ENCODE measurements around the gene CCER1.

CCER1 gene

GRCh38 chr12:90924406-90924805 lies 30.6 kb downstream of the CCER1 start:
- H3K36me3 ChIP-seq (ENCODE audit: insufficient read depth, low read length), result no peaks in the 10 kb centered on the region
- H3K9ac ChIP-seq (ENCODE audit: low read depth, low read length, poor library complexity, severe bottlenecking), result no peak overlapping the region
- no peaks in the 10 kb centered on the region for H4K20me1 ChIP-seq (ENCODE audit: insufficient read depth, low read length, poor library complexity, severe bottlenecking)
- no peaks in the 10 kb centered on the region for H3K79me2 ChIP-seq (ENCODE audit: insufficient read depth, low read length)
- no peaks in the 10 kb centered on the region for H3F3A ChIP-seq (ENCODE audit: low read depth)
- TF ChIP-seq, protein P1, sequence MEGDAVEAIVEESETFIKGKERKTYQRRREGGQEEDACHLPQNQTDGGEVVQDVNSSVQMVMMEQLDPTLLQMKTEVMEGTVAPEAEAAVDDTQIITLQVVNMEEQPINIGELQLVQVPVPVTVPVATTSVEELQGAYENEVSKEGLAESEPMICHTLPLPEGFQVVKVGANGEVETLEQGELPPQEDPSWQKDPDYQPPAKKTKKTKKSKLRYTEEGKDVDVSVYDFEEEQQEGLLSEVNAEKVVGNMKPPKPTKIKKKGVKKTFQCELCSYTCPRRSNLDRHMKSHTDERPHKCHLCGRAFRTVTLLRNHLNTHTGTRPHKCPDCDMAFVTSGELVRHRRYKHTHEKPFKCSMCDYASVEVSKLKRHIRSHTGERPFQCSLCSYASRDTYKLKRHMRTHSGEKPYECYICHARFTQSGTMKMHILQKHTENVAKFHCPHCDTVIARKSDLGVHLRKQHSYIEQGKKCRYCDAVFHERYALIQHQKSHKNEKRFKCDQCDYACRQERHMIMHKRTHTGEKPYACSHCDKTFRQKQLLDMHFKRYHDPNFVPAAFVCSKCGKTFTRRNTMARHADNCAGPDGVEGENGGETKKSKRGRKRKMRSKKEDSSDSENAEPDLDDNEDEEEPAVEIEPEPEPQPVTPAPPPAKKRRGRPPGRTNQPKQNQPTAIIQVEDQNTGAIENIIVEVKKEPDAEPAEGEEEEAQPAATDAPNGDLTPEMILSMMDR (conservative IDR thresholded peaks at IDR 0.05; ENCODE audit: low read length), result no peak
- H3K9me2 ChIP-seq (replicated peaks; ENCODE audit: low read depth, low read length), result no peaks in the 10 kb centered on the region
- H3K4me2 ChIP-seq (ENCODE audit: low read depth, low read length, poor library complexity, severe bottlenecking), result no peak overlapping the region
- no peaks in the 10 kb centered on the region for H3K9me3 ChIP-seq (ENCODE audit: insufficient read depth, low read depth, low read length)
- no peaks in the 10 kb centered on the region for H3K27me3 ChIP-seq (ENCODE audit: insufficient read depth, low read length, poor library complexity, severe bottlenecking)
- H3K4me1 ChIP-seq (ENCODE audit: insufficient read depth, low read length, poor library complexity, severe bottlenecking), result no peaks in the 10 kb centered on the region
- H2AFZ ChIP-seq (ENCODE audit: low read length), result no peak overlapping the region
- no peak overlapping the region for H3K4me3 ChIP-seq (ENCODE audit: low read length, poor library complexity, severe bottlenecking)

DNA sequence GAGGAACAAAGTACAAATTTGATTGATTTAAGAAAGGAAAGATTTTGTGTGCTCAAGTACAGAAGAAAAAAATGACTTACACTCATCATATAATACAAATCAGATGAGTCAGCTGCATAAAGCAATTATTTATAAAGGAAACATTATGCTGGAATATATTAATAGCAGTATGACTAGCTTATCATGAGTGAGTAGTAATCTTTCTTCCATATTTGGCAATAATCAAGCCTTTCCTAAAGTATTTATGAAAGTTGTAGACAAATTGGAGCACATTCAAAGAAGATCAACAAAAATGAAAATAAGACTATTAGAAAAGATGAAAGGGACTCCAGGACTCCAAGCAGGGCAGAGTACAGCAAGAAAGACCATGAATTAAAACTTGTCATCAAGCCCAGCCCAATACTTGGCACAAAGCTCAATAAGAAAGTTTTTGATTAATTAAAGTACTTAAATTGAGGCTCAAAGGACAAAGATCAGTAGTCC lies 32.8 kb downstream of the CCER1 start:
- Histone ChIP-seq H3K79me2 (ENCODE audit: insufficient read depth, low read length) (no peaks in the 10 kb centered on the region), H3K27me3 (ENCODE audit: insufficient read depth, low read length, poor library complexity, severe bottlenecking) (no peaks in the 10 kb centered on the region), H2AFZ (ENCODE audit: low read length) (no peak overlapping the region), H3K4me2 (ENCODE audit: low read depth, low read length, poor library complexity, severe bottlenecking) (no peak overlapping the region), H3K4me3 (ENCODE audit: low read length, poor library complexity, severe bottlenecking) (no peak overlapping the region), H3K36me3 (ENCODE audit: insufficient read depth, low read length) (no peaks in the 10 kb centered on the region), H3K4me1 (ENCODE audit: insufficient read depth, low read length, poor library complexity, severe bottlenecking) (no peaks in the 10 kb centered on the region), H3K9me3 (ENCODE audit: insufficient read depth, low read depth, low read length) (no peaks in the 10 kb centered on the region), H3K9me2 (replicated peaks; ENCODE audit: low read depth, low read length) (no peaks in the 10 kb centered on the region), H3F3A (ENCODE audit: low read depth) (no peaks in the 10 kb centered on the region), H3K9ac (ENCODE audit: low read depth, low read length, poor library complexity, severe bottlenecking) (no peak overlapping the region), H4K20me1 (ENCODE audit: insufficient read depth, low read length, poor library complexity, severe bottlenecking) (no peaks in the 10 kb centered on the region)
- no peak for TF ChIP-seq EZH2phosphoT487 (IDR thresholded peaks at IDR 0.05; ENCODE audit: borderline replicate concordance)
- TF ChIP-seq, protein P1 (conservative IDR thresholded peaks at IDR 0.05; ENCODE audit: low read length), result no peak

DNA sequence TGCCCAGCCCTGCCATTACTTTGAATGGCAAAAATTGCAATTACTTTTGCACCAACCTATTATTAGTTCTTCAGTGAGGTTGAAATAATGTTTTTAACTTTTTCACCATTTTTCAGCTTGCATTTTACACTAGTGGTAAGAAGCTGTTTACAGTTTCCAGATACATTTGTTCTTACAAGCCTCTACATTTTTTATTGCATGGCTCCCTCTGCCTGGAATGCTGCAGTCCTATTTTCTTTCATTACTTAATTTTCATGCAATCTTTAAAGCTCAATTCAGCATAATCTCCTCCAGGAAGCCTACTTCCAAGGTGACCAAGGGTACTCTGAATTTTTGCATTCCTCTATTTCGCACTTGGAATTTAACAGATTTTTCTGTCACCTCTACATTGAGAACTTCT lies 33.4 kb downstream of the CCER1 start:
- Histone ChIP-seq H3K4me2 (ENCODE audit: low read depth, low read length, poor library complexity, severe bottlenecking) (no peak overlapping the region), H3K9me3 (ENCODE audit: insufficient read depth, low read depth, low read length) (no peaks in the 10 kb centered on the region)

More for the DNA sequence above, 33.4 kb downstream of the CCER1 start:
- H3K79me2 ChIP-seq (ENCODE audit: insufficient read depth, low read length), result no peaks in the 10 kb centered on the region
- H3K27me3 ChIP-seq (ENCODE audit: insufficient read depth, low read length, poor library complexity, severe bottlenecking), result no peaks in the 10 kb centered on the region
- no peaks in the 10 kb centered on the region for H3K9me2 ChIP-seq (replicated peaks; ENCODE audit: low read depth, low read length)
- no peaks in the 10 kb centered on the region for H4K20me1 ChIP-seq (ENCODE audit: insufficient read depth, low read length, poor library complexity, severe bottlenecking)
- H3K36me3 ChIP-seq (ENCODE audit: insufficient read depth, low read length), result no peaks in the 10 kb centered on the region
- H2AFZ ChIP-seq (ENCODE audit: low read length), result no peak overlapping the region
- H3K9ac ChIP-seq (ENCODE audit: low read depth, low read length, poor library complexity, severe bottlenecking), result no peak overlapping the region
- no peak for TF ChIP-seq EZH2phosphoT487 (IDR thresholded peaks at IDR 0.05; ENCODE audit: borderline replicate concordance)
- TF ChIP-seq, protein P1 (conservative IDR thresholded peaks at IDR 0.05; ENCODE audit: low read length), result no peak
- H3K4me1 ChIP-seq (ENCODE audit: insufficient read depth, low read length, poor library complexity, severe bottlenecking), result no peaks in the 10 kb centered on the region
- no peak overlapping the region for H3K4me3 ChIP-seq (ENCODE audit: low read length, poor library complexity, severe bottlenecking)
- H3F3A ChIP-seq (ENCODE audit: low read depth), result no peaks in the 10 kb centered on the region

All from Loucy (cell line).